ENCODE data around the gene CXCL5.

Gene CXCL5

DNA sequence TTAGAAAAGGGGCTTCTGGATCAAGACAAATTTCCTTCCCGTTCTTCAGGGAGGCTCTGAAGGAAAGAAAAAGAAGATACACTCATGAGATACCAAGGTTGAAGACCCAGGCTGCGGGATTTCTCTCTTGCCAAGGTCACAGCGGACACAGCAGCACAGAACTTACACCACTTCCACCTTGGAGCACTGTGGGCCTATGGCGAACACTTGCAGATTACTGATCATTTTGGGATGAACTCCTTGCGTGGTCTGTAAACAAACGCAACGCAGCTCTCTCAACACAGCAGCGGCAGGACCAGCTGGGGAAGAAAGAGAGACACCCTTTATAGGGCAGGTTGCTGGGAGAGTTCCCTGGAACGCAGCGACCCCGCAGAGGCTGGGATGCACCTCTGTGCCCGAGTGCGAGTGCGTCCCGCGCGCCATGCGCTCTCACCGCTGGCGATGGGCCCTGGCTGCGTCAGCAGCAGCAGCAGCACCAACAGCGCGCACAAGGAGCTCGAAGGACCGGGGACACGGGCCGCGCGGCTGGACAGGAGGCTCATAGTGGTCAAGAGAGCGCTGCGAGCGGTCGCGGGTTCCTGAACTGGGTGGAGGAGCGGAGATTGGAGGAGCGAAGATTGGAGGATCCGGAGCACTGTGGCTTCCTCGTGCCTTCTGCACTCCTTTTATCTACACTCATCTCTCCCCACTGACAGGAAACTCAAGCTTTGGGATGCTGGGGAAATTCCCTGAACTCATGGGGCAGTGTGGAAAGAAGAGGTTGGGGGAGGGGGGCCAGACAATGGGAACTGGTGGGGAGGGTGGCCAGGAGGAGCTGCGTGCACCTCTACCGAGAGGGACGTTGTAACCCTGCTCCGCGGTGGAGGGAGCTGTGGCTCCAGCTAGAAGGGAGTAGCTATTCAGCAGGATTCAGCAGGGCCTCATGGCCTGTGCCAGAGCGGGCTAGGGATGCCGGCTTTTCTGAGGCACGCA is at the start of gene CXCL5:
CXCL5 (minus strand) TSS at position 638 of the 972 bp plus-strand sequence; CDS start at position 542, 96 bp downstream.
- DNase-seq, result peak in 1 of 2 experiments; percentile 44
- TF ChIP-seq POLR2A (IDR thresholded peaks at IDR 0.05; ENCODE audit: low read length) (no peak), GATA1 (IDR thresholded peaks at IDR 0.05; ENCODE audit: low read depth, low read length) (no peak)

- no peak for DNase-seq
- TF ChIP-seq GATA1 (IDR thresholded peaks at IDR 0.05; ENCODE audit: low read depth, low read length), result no peak
Observed at GRCh38 chr4:74047152-74047551, 48.7 kb upstream of the CXCL5 start.

GRCh38 chr4:74045772-74046171 is 47.3 kb upstream of the CXCL5 start:
- DNase-seq, result no peak
- TF ChIP-seq POLR2A (IDR thresholded peaks at IDR 0.05; ENCODE audit: low read length) (no peak), GATA1 (IDR thresholded peaks at IDR 0.05; ENCODE audit: low read depth, low read length) (no peak)

GRCh38 chr4:74045247-74045646 is 46.8 kb upstream of the CXCL5 start:
- TF ChIP-seq POLR2A (IDR thresholded peaks at IDR 0.05; ENCODE audit: low read length), result no peak
- no peak for TF ChIP-seq GATA1 (IDR thresholded peaks at IDR 0.05; ENCODE audit: low read depth, low read length)
- no peak for DNase-seq

GRCh38 chr4:74044677-74045076 is 46.2 kb upstream of the CXCL5 start:
- DNase-seq, result no peak
- TF ChIP-seq POLR2A (IDR thresholded peaks at IDR 0.05; ENCODE audit: low read length) (no peak), GATA1 (IDR thresholded peaks at IDR 0.05; ENCODE audit: low read depth, low read length) (no peak)

- TF ChIP-seq POLR2A (IDR thresholded peaks at IDR 0.05; ENCODE audit: low read length) (no peak), GATA1 (IDR thresholded peaks at IDR 0.05; ENCODE audit: low read depth, low read length) (no peak)
- DNase-seq, result no peak
Observed at GRCh38 chr4:74042681-74043080, 44.2 kb upstream of the CXCL5 start.

DNA sequence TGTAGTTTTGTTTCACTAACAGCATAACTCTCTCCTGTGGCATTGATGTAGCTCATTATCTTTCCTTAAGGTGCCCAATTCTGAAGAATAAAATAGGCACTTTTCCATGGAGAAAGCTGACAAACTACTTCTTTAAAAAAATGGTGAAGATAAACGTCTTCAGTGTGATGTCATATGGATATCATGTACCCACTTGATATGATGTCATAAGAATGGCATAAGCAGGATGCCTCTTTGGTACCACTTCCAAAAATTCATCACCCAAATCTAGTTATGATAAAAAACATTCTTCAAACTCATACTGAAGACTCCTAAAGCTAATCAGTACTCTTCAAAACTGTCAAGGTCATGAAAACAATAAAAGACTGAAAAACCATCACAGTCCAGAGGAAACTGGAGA is 42.9 kb upstream of the CXCL5 start:
- no peak for TF ChIP-seq POLR2A (IDR thresholded peaks at IDR 0.05; ENCODE audit: low read length)
- TF ChIP-seq GATA1 (IDR thresholded peaks at IDR 0.05; ENCODE audit: low read depth, low read length), result no peak
- DNase-seq, result no peak

DNA sequence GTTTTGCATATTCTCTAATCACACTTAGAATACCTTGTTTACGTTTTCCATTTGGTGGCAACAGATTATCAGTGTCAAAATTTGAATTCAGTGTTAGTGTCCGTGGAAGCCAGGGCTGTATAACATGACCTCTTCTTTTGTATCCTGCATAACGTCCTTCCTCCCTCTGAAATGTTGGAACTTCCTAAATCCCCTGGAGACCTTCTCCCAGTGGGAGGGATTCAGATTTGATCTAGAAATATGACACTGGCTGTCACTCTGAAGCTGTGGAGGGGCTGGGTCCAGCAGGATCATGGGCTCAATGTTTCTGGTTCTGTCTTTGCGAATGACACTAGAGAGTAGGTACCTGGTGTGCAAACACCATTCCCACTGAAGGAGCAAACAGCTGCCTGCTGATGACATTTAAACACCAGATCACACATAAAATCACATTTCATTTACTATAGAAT is 40.9 kb upstream of the CXCL5 start:
- peak in 1 of 2 experiments; percentile 67 for DNase-seq
- TF ChIP-seq POLR2A (IDR thresholded peaks at IDR 0.05; ENCODE audit: low read length) (no peak), GATA1 (IDR thresholded peaks at IDR 0.05; ENCODE audit: low read depth, low read length) (no peak)

- peak; percentile 68 to 89 for DNase-seq
- TF ChIP-seq POLR2A (IDR thresholded peaks at IDR 0.05; ENCODE audit: low read length) (peak; percentile 65), GATA1 (IDR thresholded peaks at IDR 0.05; ENCODE audit: low read depth, low read length) (no peak)
Observed at GRCh38 chr4:74038425-74039314, 40.2 kb upstream of the CXCL5 start, which contains the start of gene CXCL3. Gene CXCL3 (minus strand): TSS chr4:74038689. CDS start chr4:74038611, 78 bp downstream.

DNA sequence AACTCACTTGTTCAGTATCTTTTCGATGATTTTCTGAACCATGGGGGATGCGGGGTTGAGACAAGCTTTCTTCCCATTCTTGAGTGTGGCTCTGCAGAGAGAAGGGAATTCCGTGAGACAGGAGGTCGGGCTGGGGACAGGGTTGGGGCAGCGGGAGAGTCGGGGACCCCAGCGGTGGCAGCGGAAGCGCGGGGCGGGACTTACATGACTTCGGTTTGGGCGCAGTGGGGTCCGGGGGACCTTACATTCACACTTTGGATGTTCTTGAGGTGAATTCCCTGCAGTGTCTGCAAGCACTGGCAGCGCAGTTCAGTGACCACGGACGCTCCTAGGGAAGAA is 39.6 kb upstream of the CXCL5 start:
- DNase-seq, result peak; percentile 46 to 77
- TF ChIP-seq POLR2A (IDR thresholded peaks at IDR 0.05; ENCODE audit: low read length), result no peak

GRCh38 chr4:74037076-74037955 is 38.8 kb upstream of the CXCL5 start:
- DNase-seq, result peak; percentile 30 to 73
- TF ChIP-seq POLR2A (IDR thresholded peaks at IDR 0.05; ENCODE audit: low read length) (no peak), GATA1 (IDR thresholded peaks at IDR 0.05; ENCODE audit: low read depth, low read length) (no peak)

DNA sequence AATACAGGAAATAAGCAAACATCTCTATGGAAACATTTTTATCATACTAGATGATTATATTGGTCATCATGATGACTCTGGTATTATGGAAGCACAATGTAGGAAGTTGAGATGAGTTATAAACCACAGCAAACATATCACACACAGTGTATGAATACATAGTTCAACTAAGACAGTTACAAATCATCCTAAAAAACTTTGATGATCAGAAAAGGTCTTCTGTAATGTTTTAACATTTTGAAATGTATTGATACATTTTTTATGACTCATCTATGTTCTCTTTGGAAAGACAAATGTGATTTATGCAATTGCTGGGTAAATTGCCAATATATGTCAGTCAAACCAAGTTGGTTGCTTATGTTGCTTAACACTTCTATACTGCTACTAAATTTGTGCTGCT is 35.3 kb upstream of the CXCL5 start:
- no peak for DNase-seq
- TF ChIP-seq POLR2A (IDR thresholded peaks at IDR 0.05; ENCODE audit: low read length) (no peak), GATA1 (IDR thresholded peaks at IDR 0.05; ENCODE audit: low read depth, low read length) (no peak)

GRCh38 chr4:74032064-74032463 is 33.6 kb upstream of the CXCL5 start:
- DNase-seq, result no peak
- TF ChIP-seq GATA1 (IDR thresholded peaks at IDR 0.05; ENCODE audit: low read depth, low read length), result no peak
- TF ChIP-seq POLR2A (IDR thresholded peaks at IDR 0.05; ENCODE audit: low read length), result no peak

Measured in erythroblast (primary cell).